GM18519 (cell line): ENCODE data around the gene GNB2.

Experiments
- ATAC-seq: cut with Tn5 transposase; IDR thresholded peaks from one replicate; pipeline ENCODE4 v1.9.1; 2021; ENCODE audit warnings: mild to moderate bottlenecking, moderate library complexity; ENCODE audit not compliant: unreplicated experiment, low FRiP score

GNB2 gene

DNA sequence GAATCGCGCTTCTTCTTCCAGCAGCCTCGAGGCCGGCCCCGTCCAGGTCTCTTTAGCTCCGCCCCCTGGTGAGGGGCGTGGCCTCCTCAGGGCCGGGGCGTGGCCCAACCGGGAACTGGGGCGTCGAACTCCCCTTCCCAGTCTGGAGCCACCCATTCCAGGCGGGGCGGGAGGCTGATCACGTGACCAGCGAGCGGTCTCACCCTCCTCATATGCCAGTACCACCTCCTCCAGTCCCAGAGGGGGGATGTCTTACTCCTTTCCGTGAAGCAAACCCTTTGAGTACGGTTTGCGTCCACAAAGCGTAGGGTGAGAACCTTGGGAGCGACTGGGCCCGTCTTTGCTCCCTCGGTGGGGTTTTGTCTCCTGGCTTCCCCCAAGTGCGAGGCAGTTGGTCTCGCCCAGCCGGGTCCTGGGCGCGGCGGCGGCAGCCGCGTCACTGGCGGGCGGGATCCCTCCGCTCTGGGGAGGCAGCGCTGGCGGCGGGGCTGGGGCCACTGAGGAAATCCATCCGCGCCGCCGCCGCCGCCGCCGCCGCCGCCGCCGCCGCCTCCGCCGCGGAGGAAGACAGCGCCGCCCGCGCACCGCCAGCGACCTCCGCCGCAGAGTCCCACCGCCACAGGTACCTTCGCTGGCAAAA, at the start of gene GNB2:
TSS of gene GNB2 (plus strand) at position 439 of the 640 bp plus-strand sequence. CDS start 2,526 bp downstream, outside the sequence.
- ATAC-seq: no peak

DNA sequence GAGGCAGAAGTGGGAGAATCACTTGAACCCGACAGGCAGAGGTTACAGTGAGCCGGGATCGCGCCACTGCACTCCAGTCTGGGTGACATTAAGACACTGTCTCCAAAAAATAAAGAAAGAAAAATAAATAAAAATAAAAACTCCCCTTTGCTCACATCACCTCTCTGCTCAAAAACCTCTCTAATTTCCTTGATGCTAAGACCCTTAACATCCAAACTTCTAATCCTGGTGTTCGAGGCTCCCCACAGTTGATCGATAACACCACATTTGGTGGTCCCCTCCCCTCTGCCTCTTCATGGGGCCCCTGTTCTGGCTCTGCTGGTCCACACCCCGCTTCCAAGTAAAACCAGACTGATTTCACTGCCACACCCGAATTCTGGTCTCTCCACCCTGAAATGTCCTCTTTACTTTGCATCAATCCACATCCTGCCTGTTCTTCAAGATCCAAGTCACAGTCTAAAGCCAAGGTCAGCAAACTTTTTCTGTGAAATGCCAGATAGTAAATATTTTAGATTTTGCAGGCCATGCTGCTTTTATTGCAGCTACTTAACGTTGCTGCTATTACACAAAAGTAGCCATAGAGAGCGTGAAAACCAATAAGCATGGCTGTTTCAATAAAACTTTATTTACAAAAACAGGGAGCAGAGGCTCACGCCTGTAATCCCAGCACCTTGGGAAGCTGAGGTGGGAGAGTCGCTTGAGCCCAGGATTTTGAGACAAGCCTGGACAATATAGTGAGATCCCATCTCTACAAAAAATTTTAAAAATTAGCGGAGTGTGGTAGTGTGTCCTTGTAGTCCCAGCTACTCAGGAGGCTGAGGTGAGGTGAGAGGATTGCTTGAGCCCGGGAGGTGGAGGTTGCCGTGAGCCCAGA, 49.4 kb upstream of the GNB2 start:
- no peak for ATAC-seq

DNA sequence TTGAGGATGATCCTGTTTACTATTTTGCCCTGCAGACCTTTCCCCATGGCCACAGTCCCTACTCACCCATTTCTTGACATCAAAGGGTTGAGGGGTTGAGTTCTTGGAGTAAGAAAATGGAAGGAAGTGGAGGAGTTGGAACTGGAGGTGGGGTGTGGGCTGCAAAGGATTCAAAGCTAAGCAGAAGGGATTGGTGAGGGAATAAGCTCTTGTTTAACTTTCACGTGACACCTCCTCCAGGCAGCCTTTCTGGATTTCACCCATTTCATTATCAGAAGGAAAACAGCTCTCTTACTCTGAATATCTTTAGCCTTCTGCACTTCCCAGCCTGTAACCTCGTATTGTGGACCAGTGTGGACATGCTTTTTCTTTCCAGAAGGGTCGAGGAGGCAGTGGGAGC, 47.5 kb upstream of the GNB2 start:
- ATAC-seq: no peak

DNA sequence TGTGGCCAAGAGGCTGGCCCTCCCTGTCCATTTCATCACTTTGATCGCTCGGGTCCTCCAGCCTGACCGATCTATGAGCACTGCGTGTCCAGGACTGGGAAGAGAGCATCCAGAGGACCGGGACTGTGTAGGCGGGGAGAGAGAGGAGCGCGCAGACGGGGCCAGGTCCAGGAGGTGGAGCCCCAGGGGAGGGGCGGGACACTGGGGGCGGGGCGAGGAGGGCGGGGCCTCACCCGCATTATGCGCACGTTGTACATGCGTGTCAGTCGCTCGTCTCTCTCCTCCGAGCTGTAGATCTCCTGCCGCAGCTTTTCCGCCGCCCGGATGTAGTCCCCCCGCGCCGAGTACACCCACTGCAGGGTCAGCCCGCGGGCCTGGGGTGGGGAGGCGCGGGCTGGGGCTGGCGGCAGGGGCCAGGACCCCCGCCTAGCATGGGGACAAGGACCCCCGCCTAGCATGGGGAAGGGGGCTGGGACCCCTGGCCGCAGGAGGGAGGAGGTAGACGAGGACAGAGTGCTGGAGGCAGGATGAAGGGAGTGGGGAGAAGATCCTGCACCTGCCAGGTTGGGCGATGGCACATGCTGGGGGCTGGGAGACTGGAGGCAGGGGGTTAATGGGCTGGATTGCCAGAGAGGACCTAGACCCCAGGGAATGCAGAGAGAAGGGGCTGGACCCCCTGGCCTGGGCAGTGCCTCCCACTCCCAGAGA, 46.9 kb upstream of the GNB2 start:
- no peak for ATAC-seq

DNA sequence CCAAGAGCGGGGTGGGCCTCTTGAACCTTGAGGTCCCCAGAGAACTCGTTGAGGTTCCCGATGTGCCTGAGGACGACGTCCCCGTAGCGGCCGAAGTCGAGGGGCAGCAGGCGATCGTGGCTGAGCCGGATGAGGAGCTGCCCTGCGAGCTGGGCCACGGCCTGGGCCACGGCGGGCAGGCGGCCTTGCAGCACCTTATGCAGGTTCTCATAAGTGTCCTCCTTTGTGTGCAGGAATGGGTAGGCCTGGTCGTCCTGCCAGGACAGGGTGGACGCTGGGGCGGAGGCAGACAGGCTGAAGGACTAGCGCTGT, 46.3 kb upstream of the GNB2 start:
- ATAC-seq: no peak

DNA sequence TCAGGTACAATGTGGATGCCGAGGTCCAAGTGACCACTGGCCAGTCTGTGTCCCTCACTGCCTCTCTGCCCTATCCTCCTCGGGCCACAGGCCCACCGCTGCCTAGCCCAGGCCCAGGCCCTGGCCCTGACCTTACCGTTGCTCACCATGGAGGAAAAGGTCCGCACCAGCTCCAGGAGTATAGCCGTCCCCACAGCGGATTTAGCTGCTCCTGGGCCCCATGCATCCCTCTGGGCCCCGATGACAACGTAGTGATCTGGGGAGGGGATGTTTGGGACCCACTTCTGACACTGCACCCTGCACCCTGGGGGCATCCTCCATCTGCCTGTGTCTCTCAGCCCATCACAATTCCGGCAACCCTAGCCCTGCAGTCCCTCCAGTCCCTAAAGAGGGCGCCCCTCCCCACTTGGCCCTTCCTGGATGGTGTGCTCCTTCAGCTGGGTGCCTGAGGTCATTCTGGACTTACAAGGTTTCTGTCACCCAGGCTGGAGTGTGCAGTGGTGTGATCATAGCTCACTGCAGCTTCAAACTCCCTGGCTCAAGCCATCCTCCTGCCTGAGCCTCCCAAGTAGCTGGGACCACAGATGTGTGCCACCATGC, 44.3 kb upstream of the GNB2 start:
- no peak for ATAC-seq

DNA sequence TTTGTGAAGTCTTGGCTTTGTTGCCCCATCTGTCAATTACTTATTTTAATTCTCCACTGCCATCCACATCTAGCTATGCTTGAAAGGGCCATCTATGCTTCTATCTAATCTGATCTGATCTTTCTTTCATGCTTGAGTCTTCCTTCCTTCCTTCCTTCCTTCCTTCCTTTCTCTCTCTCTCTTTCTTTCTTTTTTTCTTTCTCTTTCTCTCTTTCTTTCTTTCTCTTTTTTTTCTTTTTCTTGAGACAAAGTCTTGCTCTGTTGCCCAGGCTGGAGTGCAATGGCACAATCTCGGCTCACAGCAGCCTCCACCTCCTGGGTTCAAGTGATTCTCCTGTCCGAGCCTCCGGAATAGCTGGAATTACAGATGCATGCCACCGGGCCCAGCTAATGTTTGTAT, 43.5 kb upstream of the GNB2 start:
- no peak for ATAC-seq

DNA sequence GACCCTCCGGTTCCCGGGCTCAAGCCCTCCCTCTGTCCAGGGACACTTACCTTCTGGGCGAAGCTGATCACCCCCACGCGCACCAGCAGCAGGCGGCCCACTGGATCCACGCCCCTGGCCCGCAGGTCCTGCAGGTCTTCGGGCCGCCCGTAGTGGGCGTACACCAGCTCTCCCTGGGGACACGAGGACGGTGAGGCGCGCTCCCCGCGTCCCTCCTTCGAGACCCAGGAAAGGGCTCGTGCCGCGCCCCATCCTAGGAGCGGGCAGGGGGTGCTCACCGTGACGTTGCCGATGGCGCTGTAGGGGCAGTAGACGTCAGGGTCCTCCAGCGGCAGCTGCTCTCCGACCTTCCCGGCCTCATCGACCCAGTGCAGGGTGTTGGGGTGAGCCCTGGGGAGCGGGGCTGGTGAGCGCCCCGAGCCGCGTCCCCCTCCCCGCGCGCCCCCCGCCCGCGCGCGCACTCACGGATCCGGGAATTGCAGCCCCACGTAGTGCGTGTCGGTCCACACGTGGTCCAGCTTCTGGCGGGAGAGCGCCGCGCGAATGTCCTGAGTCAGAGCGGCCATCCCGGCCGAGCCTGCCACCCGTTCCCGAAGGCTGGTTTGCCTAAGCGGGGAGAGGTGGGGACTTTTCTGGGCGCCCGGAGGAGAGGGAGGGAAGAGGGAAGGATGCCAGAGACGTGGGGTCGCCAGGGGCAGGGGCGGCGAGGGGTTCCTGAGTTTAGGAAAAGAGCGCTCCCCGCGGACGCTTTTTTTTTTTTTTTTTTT, 40.4 kb upstream of the GNB2 start:
- ATAC-seq: no peak

DNA sequence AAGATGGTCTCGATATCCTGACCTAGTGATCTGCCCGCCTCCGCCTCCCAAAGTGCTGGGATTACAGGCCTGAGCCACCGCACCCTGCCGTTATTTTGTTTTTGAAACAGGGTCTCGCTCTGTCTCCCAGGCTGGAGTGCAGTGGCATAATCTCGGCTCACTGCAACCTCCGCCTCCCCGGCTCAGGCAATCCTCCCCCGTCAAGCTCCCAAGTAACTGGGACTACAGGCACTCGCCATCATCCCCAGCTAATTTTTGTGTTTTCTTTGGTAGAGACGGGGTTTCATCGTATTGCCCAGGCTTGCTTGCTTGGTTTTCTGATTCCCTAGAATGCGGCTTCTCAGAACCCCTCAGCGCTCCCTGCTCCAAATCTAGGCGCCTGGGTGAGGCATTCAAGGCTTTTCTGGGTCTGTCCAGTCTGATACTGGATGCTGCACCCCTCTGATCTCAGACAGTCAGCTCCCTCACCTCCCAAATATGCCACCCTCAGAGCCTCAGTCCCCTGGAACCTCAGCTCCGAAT, 33.5 kb upstream of the GNB2 start:
- no peak for ATAC-seq

DNA sequence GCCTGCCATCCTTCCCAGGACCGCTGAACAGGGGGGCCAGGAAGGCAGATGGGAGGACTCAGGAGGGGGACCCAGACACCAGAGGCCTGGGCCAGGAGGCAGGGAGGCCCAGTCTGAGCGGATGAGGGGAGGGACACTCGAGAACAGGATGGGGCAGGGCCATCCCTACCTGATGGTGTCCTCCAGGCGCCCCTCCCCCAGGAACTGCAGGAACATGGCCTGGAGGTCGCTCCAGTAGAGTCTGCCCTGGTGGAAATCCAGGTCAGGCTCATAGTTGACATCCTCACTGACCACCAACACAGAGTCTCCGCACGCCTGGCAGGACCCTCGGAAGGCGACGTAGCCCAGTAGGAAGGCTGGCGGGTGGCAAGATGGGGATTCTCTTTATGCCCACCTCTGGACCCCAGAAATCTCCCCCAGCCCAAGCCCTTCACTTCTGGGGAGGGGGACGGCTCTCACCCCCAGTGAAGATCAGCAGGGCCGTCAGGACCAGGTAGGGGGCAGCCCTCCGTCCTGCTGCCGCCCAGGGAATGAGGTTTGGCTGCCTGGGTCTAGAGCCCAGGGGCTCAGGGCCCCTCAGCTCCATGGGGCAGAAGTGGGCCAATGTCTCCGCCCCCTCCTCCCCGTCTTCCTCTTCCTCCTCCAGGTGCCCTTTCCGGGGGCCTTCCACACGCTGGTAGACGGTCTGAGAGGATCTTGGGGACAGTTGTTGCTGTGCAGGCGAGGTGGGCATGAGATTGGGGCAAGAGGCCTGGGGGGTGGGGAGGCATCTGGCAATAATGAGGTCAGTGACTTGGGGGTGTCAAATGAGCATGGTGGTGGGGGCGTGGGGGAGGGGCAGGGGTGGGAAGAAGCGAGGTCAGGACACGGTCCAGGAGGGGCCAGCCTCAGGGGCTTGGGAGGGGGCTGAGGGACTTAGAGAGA, 32.8 kb upstream of the GNB2 start:
- ATAC-seq: no peak

DNA sequence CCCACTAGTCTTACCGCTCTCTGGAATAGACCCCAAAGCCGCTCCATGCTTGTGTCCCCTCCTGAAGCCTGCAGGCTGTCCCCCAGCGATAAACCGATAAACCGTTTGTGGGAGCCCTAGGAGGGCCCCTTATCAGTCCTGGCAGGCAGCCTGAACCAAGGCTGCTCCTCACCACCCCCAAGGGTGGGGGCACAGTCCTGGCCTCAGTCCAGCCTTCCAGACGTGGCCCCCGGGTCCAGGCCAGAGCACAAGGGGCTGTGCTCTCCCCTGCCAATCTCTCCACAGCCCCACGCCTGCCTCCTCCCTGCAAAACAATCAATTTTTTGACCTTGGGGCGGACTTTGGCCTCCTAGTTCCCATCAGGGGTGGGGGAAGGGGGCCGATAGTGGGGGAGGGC, 32.1 kb upstream of the GNB2 start, which contains the start of gene TFR2:
TSS of gene TFR2 (minus strand) at position 90 of the 397 bp plus-strand sequence. CDS start at position 47, 43 bp downstream.
- ATAC-seq: no peak

DNA sequence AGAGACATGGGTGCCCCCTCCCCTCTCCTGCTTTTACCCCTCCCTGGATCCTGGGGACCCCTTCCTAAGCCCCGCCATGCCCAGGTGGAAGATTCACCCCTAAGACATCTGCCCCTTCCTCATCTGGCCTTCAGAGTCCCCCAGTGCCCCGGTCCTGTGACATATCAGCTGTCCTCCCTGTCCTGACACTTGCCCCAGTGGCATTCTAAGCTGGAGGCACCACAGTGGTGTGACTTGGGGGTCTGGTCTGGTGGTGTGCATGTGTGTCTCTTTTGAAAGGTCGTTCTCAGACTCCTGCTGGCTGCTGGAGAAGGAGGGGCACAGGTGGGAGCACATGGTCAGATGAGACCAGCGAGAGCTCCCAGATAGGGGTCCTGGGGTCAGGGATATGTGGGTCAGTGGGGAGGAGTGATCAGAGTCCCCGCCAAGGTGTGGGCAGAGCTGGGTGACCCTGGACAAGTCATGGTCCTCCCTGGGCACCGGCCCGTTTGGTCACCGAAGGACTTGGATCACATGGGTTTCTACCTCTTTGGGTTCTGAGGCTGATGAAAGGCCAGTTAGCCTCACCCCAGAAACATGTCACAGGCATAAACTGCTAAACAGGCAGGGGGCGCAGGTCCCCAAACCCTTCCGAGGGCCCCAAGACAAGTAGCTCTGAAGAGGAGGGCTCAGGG, 31.5 kb upstream of the GNB2 start:
- no peak for ATAC-seq

DNA sequence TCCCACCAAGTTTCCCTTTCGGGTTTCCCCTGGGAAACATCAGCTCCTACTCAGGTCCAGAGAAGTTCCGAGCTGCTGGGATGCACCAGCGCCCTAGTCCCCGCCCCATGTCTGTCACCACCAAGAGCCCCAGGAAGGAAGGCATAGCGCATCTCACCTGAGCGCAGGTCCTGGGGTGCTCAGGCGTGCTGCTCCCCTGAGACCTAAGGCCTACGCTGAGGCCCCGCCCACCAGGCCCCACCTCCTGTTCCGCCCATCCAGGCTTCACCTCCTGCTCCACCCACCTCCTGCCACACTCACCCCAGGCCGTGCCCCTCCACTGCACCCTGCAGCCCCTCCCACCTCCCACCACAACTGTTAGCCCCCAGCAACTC, 31.0 kb upstream of the GNB2 start:
- no peak for ATAC-seq

DNA sequence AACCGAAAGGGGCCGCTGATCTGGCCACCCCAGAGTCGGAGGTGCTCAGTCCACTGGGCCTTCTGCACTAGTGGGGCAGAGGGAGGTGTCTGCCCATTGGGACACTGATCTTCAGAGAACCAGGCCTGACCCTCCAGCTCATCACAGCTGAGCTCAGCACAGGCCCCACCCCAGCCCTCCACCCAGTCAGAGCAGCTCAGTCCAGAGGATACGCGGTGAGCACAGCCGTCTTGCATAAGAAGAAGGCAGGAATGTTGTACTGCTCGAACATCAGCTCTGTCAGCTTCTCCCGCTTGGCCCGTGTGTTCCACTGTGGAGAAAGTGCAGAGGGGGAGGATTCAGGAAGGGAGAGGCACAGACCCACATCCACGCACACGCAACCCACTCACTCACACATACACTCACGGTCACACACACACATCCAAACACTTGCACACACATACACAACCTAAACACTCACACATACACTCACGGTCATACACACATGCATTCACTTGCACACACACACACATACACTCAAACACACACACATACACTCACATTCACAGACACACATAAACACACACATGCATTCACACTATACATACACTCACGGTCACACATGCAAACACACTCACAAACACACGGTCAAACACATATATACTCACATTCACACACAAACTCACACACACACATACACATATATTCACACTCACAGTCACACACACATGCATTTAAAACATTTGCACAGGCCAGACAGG, 23.5 kb upstream of the GNB2 start:
- no peak for ATAC-seq

DNA sequence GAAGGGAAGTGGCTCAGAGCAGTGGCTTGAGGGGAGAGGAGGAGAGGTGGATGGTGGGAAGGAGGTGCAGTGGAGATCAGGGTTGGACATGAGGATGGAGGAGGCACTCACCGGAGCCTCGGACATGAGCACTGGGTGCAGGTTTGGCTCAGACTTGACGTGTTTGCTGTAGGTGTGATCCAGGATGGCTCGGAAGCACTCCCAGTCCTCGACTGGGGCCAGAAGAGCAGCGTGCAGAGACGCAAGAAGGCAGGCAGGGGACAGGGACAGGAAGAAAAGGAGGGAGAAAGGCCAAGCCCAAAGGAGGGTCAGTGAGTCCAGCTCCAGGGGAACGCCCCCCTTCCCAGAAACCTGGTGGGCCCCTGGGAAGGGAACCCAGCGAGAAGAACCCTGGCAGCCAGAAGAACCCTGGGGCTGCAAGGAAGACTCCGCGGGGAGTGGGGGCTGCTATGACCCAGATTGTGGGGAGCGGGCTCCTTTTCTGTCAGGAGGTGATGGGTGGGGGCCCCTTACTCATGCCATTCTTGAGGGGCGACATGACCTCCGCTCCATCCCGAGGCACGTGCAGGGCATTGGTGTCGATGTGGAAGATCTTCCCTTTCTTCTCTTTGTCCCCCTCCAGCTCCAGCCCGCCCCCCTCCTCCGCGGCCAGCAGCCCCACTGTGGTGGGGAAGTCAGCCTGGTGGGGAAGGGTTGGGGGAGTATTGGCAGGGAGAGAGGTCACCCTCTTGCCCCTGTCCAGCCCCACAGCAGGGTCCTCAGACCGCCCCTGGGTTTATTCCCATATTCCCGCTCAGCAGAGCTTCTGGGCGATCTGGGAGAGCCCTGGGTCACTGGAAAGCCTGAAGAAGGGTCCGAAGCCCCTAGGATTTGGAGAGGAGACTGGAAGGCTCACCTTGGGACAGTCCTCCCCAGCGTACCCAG, 18.4 kb upstream of the GNB2 start:
- ATAC-seq: no peak

DNA sequence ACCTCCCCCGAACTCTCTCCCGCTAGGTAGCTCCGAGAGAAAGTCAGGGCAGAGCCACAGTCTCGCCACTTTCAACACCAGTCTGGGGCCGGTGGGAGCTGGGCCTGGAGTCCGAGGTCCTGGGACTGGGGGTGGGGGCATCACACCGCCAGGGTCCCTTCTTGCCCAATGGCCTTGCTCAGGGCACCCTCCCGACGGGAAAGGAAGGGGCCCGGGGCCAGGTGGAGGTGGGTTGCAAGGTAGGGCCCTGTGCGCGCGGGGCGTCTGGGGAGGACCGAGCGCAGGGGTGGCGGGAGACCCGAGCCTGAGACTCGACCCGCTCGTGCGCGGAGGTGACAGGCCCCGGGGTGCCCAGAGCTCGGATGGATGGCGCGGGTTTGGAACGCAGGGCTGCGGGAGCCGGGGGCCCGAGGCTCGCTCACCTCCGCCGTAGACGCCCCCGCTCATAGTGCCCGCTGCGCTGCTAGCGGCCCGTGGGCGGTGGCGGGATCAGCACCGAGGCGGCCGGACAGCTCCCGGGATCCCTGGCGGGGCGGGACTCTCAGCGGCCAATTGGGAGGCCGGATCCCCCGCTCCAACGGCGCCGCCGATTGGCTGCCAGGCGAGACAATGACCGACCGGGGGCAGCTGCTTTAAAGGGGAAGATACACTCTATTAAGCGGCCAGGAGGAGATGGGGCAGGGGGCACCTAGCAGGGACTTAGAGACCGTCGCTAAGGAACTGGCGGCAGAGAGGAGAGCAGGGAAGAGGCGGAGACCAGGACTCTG, 17.4 kb upstream of the GNB2 start, which contains the start of gene ACTL6B:
TSS of gene ACTL6B (minus strand) at position 541 of the 767 bp plus-strand sequence. CDS start at position 447, 94 bp downstream.
- no peak for ATAC-seq
